Esophagus squamous epithelium (tissue), 4 donors: Measurements from ENCODE around the gene SLC26A9.

Source experiments
- CTCF ChIP-seq, 6 experiments: fragments of 450-650 bp in 4 of 6; fragments of 200-600 bp in 2 of 6; sonication (generic) in 2 of 6; IDR thresholded peaks; one replicate each; pipeline ENCODE4 v1.5.1; 2016 to 2019; ENCODE audit warnings: antibody characterized with exemption in 6 of 6, mild to moderate bottlenecking in 4 of 6, moderate library complexity in 4 of 6
- POLR2A ChIP-seq, 4 donors: fragments of 450-650 bp; IDR thresholded peaks; one replicate each; pipeline ENCODE4 v1.6.1; 2017; ENCODE audit warnings: antibody characterized with exemption in 4 of 4, mild to moderate bottlenecking in 4 of 4, moderate library complexity in 3 of 4

GRCh38 chr1:205920159-205920558, 23.1 kb downstream of the SLC26A9 start:
- no peak for TF ChIP-seq CTCF (IDR thresholded peaks at IDR 0.05)
- no peak for TF ChIP-seq POLR2A (IDR thresholded peaks at IDR 0.05)
